ENCODE results near the gene CDKL1. TPM values are rescaled to one million over a fixed set of nuclear protein-coding genes. Genes with fewer than 3 reads are reported as not detected.

CDKL1 gene
- total RNA-seq, 2 donors from 2014 or later: 16.2 to 36.2 TPM

- TF ChIP-seq CTCF (IDR thresholded peaks at IDR 0.05): no peak
- intact Hi-C loops (cut with DNase I): no loop called here
- no peak overlapping the region for H3K4me3 ChIP-seq
These were observed 51.7 kb downstream of the CDKL1 start for GRCh38 chr14:50344876-50345563.

GRCh38 chr14:50344116-50344775, 52.4 kb downstream of the CDKL1 start:
- Histone ChIP-seq H3K4me3 (no peak overlapping the region), H3K27ac (no peak overlapping the region), H3K27me3 (no peaks in the 10 kb centered on the region), H3K4me1 (peaks cover 4% of the 10 kb centered on the region), H3K9ac (ENCODE audit: low read depth in 2 of 2, low read length in 2 of 2) (no peak overlapping the region), H3K36me3 (no peaks in the 10 kb centered on the region), H3K9me3 (no peaks in the 10 kb centered on the region)
- no peak for DNase-seq
- intact Hi-C loops (cut with DNase I): no loop called here
- no peak for TF ChIP-seq CTCF (IDR thresholded peaks at IDR 0.05)

More at GRCh38 chr14:50344876-50345563, 51.7 kb downstream of the CDKL1 start:
- DNase-seq: no peak
- H3K9me3 ChIP-seq: no peaks in the 10 kb centered on the region
- no peaks in the 10 kb centered on the region for H3K36me3 ChIP-seq
- H3K9ac ChIP-seq (ENCODE audit: low read depth in 2 of 2, low read length in 2 of 2): no peak overlapping the region
- peaks cover 4% of the 10 kb centered on the region for H3K4me1 ChIP-seq
- H3K27ac ChIP-seq: no peak overlapping the region
- H3K27me3 ChIP-seq: no peaks in the 10 kb centered on the region

GRCh38 chr14:50343434-50343833, 53.2 kb downstream of the CDKL1 start:
- Histone ChIP-seq H3K36me3 (no peaks in the 10 kb centered on the region), H3K27me3 (no peaks in the 10 kb centered on the region), H3K9ac (ENCODE audit: low read depth in 2 of 2, low read length in 2 of 2) (no peak overlapping the region), H3K4me1 (peaks cover 4% of the 10 kb centered on the region), H3K4me3 (no peak overlapping the region), H3K27ac (peak overlapping the region; percentile 11), H3K9me3 (no peaks in the 10 kb centered on the region)
- intact Hi-C loops (cut with DNase I): no loop called here
- no peak for DNase-seq
- no peak for TF ChIP-seq CTCF (IDR thresholded peaks at IDR 0.05)

GRCh38 chr14:50342221-50343078, 54.2 kb downstream of the CDKL1 start:
- intact Hi-C loops (cut with DNase I): no loop called here
- Histone ChIP-seq H3K9me3 (no peaks in the 10 kb centered on the region), H3K4me1 (peaks cover 4% of the 10 kb centered on the region), H3K36me3 (no peaks in the 10 kb centered on the region), H3K27me3 (no peaks in the 10 kb centered on the region), H3K4me3 (no peak overlapping the region), H3K9ac (ENCODE audit: low read depth in 2 of 2, low read length in 2 of 2) (peak overlapping the region in 1 of 2 donors; percentile 15), H3K27ac (peak overlapping the region; percentile 10)
- TF ChIP-seq CTCF (IDR thresholded peaks at IDR 0.05): no peak
- peak; percentile 76 for DNase-seq

- H3K4me1 ChIP-seq: peaks cover 4% of the 10 kb centered on the region
- H3K9ac ChIP-seq (ENCODE audit: low read depth in 2 of 2, low read length in 2 of 2): no peak overlapping the region
- no peak for TF ChIP-seq CTCF (IDR thresholded peaks at IDR 0.05)
- no peak overlapping the region for H3K4me3 ChIP-seq
- H3K27me3 ChIP-seq: no peaks in the 10 kb centered on the region
- no peaks in the 10 kb centered on the region for H3K9me3 ChIP-seq
- H3K27ac ChIP-seq: no peak overlapping the region
- no peak for DNase-seq
- no peaks in the 10 kb centered on the region for H3K36me3 ChIP-seq
- intact Hi-C loops (cut with DNase I): no loop called here
These were observed 55.7 kb downstream of the CDKL1 start for GRCh38 chr14:50340963-50341362.

Measured in colonic mucosa (tissue), 4 donors.